Measurements from ENCODE around the gene ATP2B2. TPM values are rescaled to one million over a fixed set of nuclear protein-coding genes. Genes with fewer than 3 reads are reported as not detected.

Gene ATP2B2
- total RNA-seq, 1 donor from 2014 or later = 0.06 TPM

GRCh38 chr3:10357095-10357494, 148.3 kb downstream of the ATP2B2 start:
- H3K36me3 ChIP-seq = no peaks in the 10 kb centered on the region
- intact Hi-C loops (cut with DNase I) = no loop called here
- no peak for ATAC-seq

GRCh38 chr3:10356461-10356981, 148.9 kb downstream of the ATP2B2 start:
- intact Hi-C loops (cut with DNase I) = no loop called here
- TF ChIP-seq CTCF (IDR thresholded peaks at IDR 0.05) = no peak
- Histone ChIP-seq H3K27ac (no peak overlapping the region), H3K27me3 (no peaks in the 10 kb centered on the region), H3K4me1 (no peaks in the 10 kb centered on the region), H3K36me3 (no peaks in the 10 kb centered on the region), H3K9me3 (no peaks in the 10 kb centered on the region), H3K4me3 (no peak overlapping the region)
- DNase-seq (no peak), ATAC-seq (no peak)

More at GRCh38 chr3:10357095-10357494, 148.3 kb downstream of the ATP2B2 start:
- no peak overlapping the region for H3K4me3 ChIP-seq
- H3K4me1 ChIP-seq = no peaks in the 10 kb centered on the region
- no peaks in the 10 kb centered on the region for H3K27me3 ChIP-seq
- no peak for TF ChIP-seq CTCF (IDR thresholded peaks at IDR 0.05)
- DNase-seq = no peak
- H3K27ac ChIP-seq = no peak overlapping the region
- no peaks in the 10 kb centered on the region for H3K9me3 ChIP-seq

- Histone ChIP-seq H3K36me3 (no peaks in the 10 kb centered on the region), H3K4me1 (no peaks in the 10 kb centered on the region), H3K27ac (no peak overlapping the region), H3K9me3 (no peaks in the 10 kb centered on the region), H3K4me3 (no peak overlapping the region), H3K27me3 (no peaks in the 10 kb centered on the region)
- DNase-seq (no peak), ATAC-seq (no peak)
- intact Hi-C loops (cut with DNase I) = no loop called here
- no peak for TF ChIP-seq CTCF (IDR thresholded peaks at IDR 0.05)
These were observed 150.9 kb downstream of the ATP2B2 start for GRCh38 chr3:10354361-10355015.

- Histone ChIP-seq H3K36me3 (no peaks in the 10 kb centered on the region), H3K27ac (no peak overlapping the region), H3K9me3 (no peaks in the 10 kb centered on the region), H3K27me3 (no peaks in the 10 kb centered on the region), H3K4me1 (no peaks in the 10 kb centered on the region), H3K4me3 (no peak overlapping the region)
- DNase-seq (no peak), ATAC-seq (no peak)
- intact Hi-C loops (cut with DNase I) = no loop called here
- TF ChIP-seq CTCF (IDR thresholded peaks at IDR 0.05) = no peak
These were observed 151.6 kb downstream of the ATP2B2 start for GRCh38 chr3:10353661-10354360.

- no peak for ATAC-seq
- no peaks in the 10 kb centered on the region for H3K27me3 ChIP-seq
- DNase-seq = no peak
- H3K4me1 ChIP-seq = no peaks in the 10 kb centered on the region
- no peak for TF ChIP-seq CTCF (IDR thresholded peaks at IDR 0.05)
- H3K4me3 ChIP-seq = no peak overlapping the region
- intact Hi-C loops (cut with DNase I) = no loop called here
- no peak overlapping the region for H3K27ac ChIP-seq
- H3K9me3 ChIP-seq = no peaks in the 10 kb centered on the region
- H3K36me3 ChIP-seq = no peaks in the 10 kb centered on the region
These were observed 152.2 kb downstream of the ATP2B2 start for GRCh38 chr3:10353160-10353559.

Data from upper lobe of right lung (tissue), 1 donor.